ENCODE data around the gene TAS2R60. TPM values are rescaled to one million over a fixed set of nuclear protein-coding genes. Genes with fewer than 3 reads are reported as not detected.

TAS2R60 gene
- total and polyA plus RNA-seq, 4 donors = 0.05 to 1.0 TPM; not detected in 2

- peak; percentile 65 for ATAC-seq (ENCODE audit: insufficient read depth, low FRiP score)
- no peak for TF ChIP-seq CTCF (IDR thresholded peaks at IDR 0.05; ENCODE audit: control extremely low read depth, extremely low read depth)
- WGBS, 2 donors = 8% methylated on average over 31 to 39 of the region's 39 CpGs
- H3K9ac ChIP-seq (ENCODE audit: insufficient read depth in 1 of 2, low read length in 2 of 2) = peak within 1 kb of the TSS; percentile 14 to 26
- H3K27me3 ChIP-seq (ENCODE audit: control insufficient read depth in 3 of 3, insufficient read depth in 3 of 3, low read length in 2 of 3) = no peaks in the 10 kb centered on the region
- no peaks in the 10 kb centered on the region for H3K36me3 ChIP-seq (ENCODE audit: control insufficient read depth in 4 of 4, insufficient read depth in 4 of 4, low read length in 4 of 4)
- DNase-seq = peak; percentile 62 to 75 (median 73)
- peaks cover 0 to 70% (median 43%) of the 10 kb centered on the region in 5 donors for H3K4me1 ChIP-seq (ENCODE audit: control insufficient read depth in 5 of 5, insufficient read depth in 5 of 5, low read length in 5 of 5)
- H3K9me3 ChIP-seq (ENCODE audit: control insufficient read depth in 4 of 4, insufficient read depth in 3 of 4, low read length in 3 of 4) = no peaks in the 10 kb centered on the region
- peak within 1 kb of the TSS; percentile 33 for H3K4me3 ChIP-seq
- peak within 1 kb of the TSS in 1 of 2 donors; percentile 44 for H3K27ac ChIP-seq (ENCODE audit: low read depth in 1 of 2, low read length in 1 of 2)
These were observed 34.3 kb upstream of the TAS2R60 start, which contains the start of gene EPHA1 for GRCh38 chr7:143408686-143409561. TSS of gene EPHA1 (minus strand) at chr7:143408856. CDS start at chr7:143408805, 51 bp downstream.

GRCh38 chr7:143410521-143411004 is 32.7 kb upstream of the TAS2R60 start:
- no peaks in the 10 kb centered on the region for H3K36me3 ChIP-seq (ENCODE audit: control insufficient read depth in 4 of 4, insufficient read depth in 4 of 4, low read length in 4 of 4)
- no peak for TF ChIP-seq CTCF (IDR thresholded peaks at IDR 0.05; ENCODE audit: control extremely low read depth, extremely low read depth)
- no peak overlapping the region for H3K9ac ChIP-seq (ENCODE audit: insufficient read depth in 1 of 2, low read length in 2 of 2)
- peaks cover 0 to 58% (median 32%) of the 10 kb centered on the region in 5 donors for H3K4me1 ChIP-seq (ENCODE audit: control insufficient read depth in 5 of 5, insufficient read depth in 5 of 5, low read length in 5 of 5)
- no peaks in the 10 kb centered on the region for H3K9me3 ChIP-seq (ENCODE audit: control insufficient read depth in 4 of 4, insufficient read depth in 3 of 4, low read length in 3 of 4)
- ATAC-seq (ENCODE audit: insufficient read depth, low FRiP score) (no peak), DNase-seq (peak; percentile 57 to 84 (median 68))
- H3K27ac ChIP-seq (ENCODE audit: low read depth in 1 of 2, low read length in 1 of 2) = peak overlapping the region in 1 of 2 donors; percentile 46
- no peaks in the 10 kb centered on the region for H3K27me3 ChIP-seq (ENCODE audit: control insufficient read depth in 3 of 3, insufficient read depth in 3 of 3, low read length in 2 of 3)
- WGBS, 2 donors = 14 to 34% methylated on average over 6 of the region's 6 CpGs
- no peak overlapping the region for H3K4me3 ChIP-seq

- ATAC-seq (ENCODE audit: insufficient read depth, low FRiP score) (no peak), DNase-seq (no peak)
- Histone ChIP-seq H3K9ac (ENCODE audit: insufficient read depth in 1 of 2, low read length in 2 of 2) (no peak overlapping the region), H3K27ac (ENCODE audit: low read depth in 1 of 2, low read length in 1 of 2) (no peak overlapping the region), H3K9me3 (ENCODE audit: control insufficient read depth in 4 of 4, insufficient read depth in 3 of 4, low read length in 3 of 4) (no peaks in the 10 kb centered on the region), H3K36me3 (ENCODE audit: control insufficient read depth in 4 of 4, insufficient read depth in 4 of 4, low read length in 4 of 4) (no peaks in the 10 kb centered on the region), H3K27me3 (ENCODE audit: control insufficient read depth in 3 of 3, insufficient read depth in 3 of 3, low read length in 2 of 3) (no peaks in the 10 kb centered on the region), H3K4me1 (ENCODE audit: control insufficient read depth in 5 of 5, insufficient read depth in 5 of 5, low read length in 5 of 5) (peaks cover 0 to 52% (median 20%) of the 10 kb centered on the region in 5 donors), H3K4me3 (no peak overlapping the region)
- 53 to 73% methylated on average over 5 of the region's 5 CpGs for WGBS, 2 donors
- TF ChIP-seq CTCF (IDR thresholded peaks at IDR 0.05; ENCODE audit: control extremely low read depth, extremely low read depth) = no peak
These were observed 31.1 kb upstream of the TAS2R60 start for GRCh38 chr7:143411976-143412708.

All from lung (tissue), 12 donors.